ENCODE measurements around the gene RASSF8. TPM values are rescaled to one million over a fixed set of nuclear protein-coding genes. Genes with fewer than 3 reads are reported as not detected.
A peak's percentile ranks its signal among the peaks of the same experiment; 100 is the strongest.

Gene RASSF8
- total RNA-seq, 1 donor from 2014 or later = 45.3 TPM

DNA sequence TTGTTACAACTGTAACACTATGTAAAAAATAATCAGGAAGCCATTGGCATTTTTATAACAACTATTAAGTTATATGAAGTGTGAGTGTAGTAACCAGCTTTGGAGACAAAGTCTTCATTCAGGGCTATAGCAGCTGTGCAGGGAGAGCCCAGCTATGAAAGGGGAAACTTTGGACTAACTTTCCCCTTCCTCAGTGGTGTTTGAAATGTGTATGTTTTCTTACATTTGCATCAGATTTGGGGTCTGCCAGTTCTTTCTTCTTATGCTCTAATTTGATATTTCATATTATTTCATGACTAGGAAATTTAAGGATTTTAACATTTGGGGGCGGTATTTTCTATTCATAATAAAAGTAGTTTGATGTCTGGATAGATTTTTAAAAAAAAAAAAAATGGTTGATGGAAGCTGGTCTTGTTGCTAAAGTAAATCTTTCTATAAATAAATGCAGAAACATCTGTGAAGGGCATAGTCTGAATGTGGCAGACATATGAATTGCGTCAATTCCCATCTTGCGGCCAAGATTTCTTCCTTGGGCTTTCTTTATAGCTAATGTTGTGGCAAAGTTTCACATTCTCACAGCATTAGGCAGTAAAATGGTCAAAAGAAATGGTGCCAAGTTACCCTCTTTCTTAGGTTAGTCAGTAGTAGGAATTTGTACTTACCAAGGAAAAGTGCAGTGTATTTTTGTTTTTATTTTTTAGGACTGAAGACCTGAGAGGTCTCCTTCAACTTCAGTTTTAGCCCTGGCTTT lies 35.6 kb downstream of the RASSF8 start:
- peak; percentile 82 for DNase-seq

DNA sequence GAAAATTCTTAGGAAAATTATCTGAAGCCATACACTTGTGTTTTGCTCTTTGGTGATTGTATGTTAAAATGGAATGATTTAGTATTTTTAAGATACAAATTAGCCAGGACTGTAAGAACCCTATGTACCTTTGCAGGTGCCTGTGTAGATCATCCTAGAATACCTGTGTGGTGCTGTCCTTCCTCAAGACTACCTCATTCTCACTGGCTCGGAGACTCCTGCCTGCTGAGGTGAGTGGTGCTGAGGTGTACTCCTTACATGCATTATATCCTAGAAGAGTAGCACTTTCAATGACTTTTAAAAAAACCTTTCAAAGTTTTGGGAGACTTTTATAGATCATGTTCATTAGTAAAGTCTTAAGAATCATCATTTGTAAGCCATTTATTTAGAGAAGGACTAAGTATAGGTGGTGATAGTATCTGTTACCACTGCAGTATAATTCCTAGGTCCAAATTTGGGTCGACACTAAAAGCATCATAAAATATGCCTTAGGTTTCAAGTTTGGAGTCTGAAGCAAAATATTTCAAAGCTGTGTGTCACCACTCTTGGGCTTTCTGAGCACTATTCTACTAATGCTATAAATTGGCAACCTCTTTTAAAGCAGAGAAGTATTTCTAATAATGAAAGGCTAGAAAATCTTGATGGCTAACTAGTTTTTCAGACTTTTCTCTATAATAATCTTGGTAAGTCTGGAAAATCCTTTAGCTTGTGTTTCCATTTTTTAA lies 36.6 kb downstream of the RASSF8 start:
- DNase-seq = no peak

DNA sequence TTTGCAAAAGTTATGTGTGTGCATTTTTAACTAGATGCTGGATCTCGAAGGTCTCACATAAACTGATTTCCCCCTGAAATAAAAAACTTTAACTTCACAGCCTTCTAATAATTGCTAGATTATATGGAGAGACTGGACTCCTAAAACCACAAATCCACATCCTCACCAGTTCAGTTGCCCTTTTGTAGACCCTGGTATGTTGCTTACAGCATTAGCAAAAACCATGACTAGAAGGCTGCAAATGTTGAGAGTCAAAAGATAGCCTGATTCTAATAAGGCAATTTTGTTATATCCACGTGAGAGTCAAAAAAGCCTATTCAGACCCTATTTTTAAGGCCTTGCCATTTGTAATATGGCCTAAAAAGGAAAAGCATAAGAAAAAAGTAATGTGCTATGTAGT lies 37.4 kb downstream of the RASSF8 start:
- DNase-seq = no peak

DNA sequence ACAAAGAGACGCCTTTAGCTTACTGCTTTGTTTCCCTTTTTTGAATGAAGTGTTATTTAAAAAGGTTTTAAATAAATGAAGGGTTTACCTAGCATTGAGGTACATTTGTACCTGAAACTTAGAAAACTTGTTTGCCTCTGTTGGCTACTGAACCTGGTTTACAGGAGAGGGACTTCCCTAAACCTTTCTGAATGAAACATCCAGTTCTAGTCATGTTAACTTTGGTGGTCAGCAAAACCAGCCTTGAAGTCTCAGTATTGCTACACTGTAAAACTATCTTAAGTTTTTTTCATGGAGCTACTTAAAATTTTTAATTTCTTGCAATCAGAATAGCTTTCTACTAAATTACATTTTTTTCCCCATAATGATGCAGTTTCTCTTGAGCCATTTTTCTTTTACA lies 38.2 kb downstream of the RASSF8 start:
- no peak for DNase-seq

DNA sequence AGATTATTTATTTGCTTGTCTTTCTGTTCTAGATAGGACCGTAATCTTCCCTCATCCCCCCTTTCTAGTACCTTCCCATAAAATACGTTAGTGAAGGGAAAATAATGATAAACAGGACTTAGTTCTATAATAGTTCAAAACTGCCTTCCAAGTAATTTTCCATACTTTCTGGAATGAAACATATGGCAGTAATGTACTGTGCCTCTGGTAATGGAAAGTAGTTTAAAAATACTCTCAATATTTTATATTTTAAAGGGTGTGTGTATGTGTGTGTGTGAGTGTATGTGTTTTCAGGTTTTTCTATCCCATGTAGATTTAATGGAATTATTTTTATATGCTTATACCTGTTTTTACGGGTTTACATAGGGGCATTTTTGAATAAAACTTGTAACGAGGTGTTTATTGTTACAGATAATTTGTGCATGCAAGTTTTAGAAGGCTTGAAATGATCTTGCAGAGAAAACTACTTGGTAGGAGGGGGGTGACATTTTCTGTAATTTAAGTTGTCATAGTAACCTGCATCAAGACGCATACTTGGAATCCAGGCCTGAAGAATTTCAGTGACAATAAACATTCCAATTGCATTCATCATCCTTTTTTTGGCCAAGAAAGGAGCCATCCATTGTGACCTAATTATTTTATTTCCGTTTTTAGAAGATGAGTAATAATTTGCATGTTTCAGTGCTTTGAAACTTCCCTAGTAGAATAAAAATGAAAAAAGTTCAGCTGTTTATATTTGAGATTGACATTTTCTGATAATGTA lies 38.9 kb downstream of the RASSF8 start:
- DNase-seq = peak; percentile 88

DNA sequence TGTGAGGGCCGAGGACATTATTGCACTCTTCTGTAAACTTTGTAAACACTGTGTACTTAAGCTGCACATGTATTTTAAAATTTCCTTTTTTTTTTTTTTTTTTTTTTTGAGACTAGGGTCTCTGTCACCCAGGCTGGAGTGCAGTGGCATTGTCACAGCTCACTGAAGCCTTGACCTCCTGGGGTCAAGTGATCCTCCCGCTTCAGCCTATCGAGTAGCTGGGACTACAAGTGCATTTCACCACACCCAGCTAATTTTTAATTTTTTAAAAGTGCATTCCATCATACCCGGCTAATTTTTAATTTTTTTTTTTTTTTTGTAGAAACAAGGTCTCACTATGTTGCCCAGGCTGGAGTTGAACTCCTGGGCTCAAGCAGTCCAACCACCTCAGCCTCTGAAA lies 42.4 kb downstream of the RASSF8 start:
- DNase-seq = no peak

DNA sequence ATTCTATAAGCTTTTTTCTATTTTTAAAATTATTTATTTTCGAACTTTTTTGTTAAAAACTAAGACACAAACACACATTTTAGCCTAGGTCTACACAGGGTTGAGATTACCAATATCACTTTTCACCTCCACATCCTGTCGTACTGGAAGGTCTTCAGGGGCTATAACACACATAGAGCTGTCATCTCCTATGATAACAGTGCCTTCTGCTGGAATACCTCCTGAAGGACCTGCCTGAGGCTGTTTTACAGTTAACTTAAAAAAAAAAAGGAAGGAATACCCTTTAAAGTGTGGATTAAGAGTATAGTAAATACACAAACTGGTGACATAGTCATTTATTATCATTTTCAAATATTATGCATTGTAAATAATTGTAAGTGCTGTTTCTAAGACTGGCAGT lies 43.0 kb downstream of the RASSF8 start:
- no peak for DNase-seq

DNA sequence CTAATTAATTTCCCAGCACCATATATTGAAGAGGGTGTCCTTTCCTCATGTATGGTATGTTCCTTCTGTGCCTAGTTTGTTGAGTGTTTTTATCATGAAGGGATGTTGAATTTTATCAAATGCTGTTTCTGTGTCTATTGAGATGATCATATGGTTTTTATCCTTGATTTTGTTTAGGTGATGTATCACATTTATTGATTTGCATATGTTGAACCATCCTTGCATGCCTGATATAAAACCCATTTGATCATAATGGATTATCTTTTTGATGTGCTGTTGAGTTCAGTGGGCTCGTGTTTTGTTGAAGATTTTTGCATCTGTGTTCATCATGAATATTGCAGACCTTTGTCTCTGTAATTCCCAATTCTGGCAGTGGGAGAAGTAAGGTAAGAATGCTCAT lies 44.6 kb downstream of the RASSF8 start:
- DNase-seq = no peak

DNA sequence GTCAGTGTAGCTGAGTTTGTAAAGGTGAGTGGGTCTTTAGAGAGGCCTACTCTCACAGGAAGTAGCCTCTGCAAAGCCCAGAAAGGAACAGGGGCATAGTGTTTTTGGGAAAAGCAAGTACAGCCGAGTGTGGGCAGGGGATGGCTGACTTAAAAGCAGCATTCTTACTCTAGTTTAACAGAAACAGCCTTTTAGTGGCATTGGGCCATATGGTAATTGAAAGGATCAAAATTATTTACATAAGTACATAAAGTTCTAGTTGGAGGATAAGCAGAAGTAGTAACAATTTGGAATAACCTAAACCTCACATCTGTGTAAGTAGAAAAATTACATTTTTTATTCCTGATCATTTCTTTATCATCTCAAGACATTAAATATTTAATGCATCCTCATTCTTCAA lies 49.1 kb downstream of the RASSF8 start:
- no peak for DNase-seq

DNA sequence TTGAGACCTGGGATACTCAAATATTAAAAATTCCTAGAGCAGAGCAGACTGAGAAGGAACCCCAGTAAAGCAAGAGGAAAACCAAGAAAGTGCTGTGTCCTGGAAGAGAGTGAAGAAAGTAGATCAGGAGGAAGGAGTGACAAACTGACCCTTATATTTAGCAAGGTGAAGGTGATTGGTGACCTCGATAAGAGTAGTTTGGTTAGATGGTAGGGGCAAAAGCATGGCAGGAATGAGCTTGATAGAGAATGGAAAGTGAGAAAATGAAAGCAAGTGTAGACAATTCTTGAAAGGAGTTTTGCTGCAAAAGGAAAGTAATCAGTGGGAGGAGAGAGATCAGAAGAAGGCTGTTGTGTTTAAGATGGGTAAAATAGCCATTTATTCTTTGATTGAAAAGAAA lies 51.1 kb downstream of the RASSF8 start:
- no peak for DNase-seq

DNA sequence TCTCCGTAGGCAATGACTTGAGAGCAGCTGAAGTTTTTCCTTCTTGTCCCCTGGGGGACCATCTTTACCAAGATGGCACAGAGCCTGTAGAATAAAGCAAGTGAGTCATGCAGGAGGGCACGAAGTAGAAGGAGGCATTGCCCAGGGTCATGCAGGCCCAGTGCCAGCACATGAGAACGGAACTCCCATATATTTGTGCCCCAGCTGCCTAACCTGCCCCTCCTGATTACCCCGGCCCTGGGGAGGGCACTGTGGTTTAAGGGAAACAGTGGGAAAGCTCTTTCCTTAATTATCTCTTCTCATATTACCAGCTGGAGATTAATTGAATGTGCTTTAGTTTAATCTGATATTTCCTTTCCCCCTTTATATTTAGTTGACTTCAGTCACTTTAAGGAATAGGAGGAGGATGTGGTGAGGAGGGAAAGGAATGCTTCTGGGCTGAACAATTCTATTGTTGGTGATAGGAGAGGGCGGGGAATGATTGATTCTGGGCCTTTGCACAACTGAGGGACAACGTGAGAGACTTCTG lies 51.9 kb downstream of the RASSF8 start:
- no peak for DNase-seq

DNA sequence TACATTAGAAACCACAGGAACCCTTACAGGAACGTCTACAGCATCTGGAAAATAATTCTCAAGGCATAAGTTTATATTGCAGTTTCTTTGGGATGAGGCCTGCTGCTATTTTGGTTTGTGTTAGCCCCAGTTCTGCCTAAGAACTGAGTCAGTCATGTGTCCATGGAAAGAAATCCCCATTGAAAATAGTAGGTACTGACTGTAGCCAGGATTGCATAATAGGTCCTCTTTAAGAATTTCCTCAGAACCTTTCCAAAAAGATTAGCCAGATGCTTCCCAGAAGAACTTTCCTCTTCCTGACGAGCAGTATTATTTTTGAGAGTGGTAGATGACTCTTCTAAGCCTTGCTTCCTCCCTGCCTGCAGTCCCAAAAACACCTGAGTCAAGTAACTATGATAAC lies 52.6 kb downstream of the RASSF8 start:
- DNase-seq = peak; percentile 36

DNA sequence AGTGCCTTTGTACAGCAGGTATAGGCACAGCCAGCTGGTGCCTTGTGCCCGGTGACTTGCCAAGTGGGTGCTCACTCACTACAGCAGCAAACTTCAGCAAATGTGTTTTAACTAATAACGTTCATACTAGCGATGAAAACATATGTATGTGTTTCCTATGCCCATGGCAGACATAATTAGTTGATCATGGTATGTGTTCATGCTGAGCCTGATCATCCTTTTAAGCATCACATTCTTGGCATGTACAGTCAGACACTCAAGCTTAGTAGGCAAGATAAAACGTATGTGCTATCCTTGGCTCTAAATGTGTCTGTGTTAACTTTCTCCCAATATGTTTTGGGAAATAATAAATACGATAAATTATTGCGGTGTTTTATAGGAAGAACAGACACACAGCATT lies 55.6 kb downstream of the RASSF8 start:
- no peak for DNase-seq

DNA sequence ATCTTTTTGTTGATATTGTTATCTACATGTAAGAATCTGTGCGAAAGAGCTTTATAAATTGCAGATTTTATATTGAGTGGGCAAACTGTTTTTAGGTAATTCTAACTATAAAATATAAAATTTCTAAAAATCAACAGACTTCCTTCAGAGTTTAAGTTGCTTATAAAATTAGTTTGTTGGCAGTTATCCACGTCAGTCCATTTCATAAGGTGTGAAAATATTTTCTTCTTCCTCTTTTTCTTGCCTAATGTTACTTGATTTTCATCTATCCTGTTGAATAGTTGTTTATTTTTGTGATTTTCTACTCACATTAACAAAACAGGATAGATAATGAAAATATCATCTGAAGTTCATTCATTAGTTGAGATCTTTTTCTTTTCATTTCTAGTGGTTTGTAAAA lies 58.0 kb downstream of the RASSF8 start:
- DNase-seq = no peak

DNA sequence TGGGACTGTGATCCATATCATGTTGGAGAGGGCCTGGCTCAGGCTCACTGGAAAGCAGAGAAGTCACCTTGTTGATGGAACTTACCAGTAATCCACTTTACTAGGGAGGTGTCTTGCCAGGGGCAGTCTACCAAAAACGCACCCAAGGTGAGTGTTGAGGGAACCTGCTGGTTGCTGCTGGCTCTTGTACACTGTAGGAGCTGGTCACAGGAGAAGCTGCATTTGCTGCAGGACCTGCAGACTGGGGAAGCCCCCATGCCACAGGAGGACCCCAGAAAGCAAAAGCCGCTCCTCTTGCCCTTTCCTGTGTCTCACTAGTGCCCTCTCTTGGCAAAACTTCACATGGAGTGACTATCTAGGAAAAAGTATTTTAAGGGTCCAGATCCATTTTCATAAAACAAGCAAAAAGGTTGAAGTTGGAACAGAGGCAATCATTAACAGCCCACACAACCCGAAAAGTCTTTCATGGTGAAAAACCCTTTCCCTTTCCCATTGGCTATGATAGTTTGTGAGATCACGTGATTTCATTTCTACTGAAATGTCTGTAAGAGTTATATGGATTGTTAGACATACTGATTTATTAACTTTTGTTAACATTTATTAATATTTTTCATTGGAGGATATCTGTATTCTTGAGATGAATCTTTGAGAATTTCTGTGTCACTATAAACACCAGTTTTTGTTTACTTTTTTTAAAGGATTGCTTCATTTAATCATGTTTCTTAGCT lies 59.2 kb downstream of the RASSF8 start:
- no peak for DNase-seq

DNA sequence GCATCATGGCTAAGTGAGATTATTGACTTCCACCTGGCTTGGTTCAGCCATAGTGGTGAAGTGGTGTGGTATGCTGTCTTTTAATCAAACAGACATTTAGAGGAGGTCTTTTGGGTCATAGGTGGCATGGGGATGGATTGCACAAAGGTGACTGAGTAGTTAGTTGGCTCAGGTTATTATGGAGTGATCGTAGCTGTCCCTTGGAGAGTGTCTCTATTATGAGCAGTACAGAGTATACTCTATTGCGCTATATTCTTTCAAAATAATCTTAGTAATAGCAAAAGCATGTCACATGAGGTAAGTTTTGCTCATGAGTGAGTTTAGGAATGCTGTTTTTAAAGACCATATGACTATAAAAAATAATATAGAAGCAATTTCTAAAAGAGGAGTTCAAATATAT lies 60.4 kb downstream of the RASSF8 start:
- no peak for DNase-seq

DNA sequence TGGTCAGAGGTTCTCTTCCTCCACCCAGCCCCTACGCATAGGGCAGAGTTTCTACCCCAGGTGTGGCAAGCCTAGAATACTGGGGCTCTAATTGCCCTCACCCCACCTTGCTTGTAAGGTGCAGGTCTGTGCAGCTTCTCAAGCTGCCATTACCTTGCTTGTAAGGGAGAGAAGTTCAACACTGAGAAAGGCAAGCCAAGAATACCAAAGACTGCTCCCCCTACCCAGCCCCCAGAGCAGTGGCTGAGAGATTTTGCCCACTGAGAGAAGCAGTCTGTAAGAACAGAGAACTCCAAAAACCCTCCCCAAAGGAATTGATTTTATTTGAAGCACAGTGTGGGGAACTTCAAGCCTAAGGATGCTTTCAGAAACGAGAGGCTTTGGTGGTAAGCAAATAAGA lies 63.1 kb downstream of the RASSF8 start:
- DNase-seq = no peak

DNA sequence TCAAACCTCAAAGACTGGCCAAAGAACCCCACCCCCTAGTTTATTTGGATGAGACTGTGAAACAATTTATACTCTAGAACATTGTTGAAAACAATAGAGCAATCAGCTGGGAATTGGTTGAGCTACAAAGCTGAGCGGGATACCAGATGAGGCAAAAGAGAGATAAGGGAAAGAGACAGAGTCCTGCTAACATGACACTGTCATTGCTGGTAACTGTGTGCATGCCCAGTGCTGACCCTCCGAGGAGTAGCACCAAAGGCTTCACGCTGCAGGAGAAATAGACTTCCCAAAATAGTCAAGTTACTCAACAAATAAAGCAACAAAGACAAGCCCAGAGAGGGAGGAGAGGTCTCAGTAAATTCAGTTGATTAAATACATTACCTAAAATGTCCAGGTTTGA lies 63.6 kb downstream of the RASSF8 start:
- DNase-seq = no peak

DNA sequence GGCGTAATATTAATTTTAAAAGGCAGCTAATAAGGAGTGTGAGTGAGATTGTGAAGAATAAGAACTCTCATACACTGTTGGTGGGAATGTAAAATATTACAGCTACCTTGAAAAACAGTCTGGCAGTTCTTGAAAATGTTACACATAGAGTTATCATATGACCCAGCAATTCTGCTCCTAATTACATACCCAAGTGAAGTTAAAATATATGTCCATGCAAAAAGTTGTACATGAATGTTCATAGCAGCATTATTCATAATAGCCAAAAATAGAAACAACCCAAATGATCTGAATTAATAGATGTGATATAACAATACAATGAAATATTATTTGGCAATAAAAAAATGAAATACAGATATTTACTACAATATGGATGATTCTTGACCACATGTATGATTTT lies 68.2 kb downstream of the RASSF8 start:
- DNase-seq = no peak

DNA sequence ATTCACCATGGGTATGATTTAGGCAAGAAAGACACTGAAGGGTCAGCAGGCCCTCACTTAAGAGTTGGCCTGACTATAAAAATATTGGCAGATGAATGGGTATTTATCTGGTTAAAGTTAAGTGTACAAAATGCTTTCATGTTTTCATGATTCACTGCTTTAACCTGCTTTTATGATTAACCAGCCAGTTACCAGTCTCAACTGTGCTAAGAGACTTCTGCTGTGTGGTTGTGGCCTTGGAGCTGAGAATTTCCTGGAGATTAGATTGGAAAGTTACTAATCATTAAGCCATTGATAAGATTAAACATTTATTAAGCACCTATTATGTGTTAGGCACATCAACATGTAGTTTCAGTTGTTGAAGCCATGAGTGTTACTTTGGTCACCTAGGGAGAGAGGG lies 68.9 kb downstream of the RASSF8 start:
- DNase-seq = no peak

DNA sequence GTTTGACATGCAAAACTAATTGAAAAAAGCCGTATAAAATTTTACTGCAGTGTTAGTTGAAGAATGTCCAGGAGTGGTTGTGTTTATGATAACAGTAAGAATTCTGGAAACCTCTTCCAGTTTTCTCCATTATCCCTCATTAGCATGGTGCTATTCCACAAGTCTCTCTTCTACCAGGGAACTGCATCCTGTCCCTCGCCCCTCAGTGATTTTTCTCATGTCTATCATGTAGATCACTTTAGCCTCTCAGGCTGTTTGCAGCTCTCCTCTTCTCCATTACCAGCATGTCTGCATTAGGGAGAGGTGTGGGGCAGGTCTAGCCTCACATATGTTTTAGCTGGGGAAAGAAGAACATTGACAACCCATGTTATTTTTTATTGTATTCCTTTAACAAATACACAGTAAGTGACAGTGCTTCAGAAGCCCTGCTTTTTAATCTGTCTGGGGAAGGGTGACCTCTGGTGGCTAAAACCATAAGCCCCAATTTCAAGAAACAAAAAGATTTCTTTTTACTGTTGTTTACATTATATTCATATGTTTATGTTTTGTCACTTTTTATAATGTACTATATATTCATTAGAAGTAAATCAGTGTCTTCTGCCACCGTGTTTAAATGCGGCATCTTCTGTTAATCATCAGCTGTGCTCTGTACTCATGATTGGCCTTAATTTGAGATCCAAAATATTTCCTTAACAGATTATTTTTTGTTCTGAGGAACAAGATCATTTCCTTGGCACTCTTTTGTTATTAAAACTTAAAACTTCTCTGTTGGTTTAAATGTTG lies 70.7 kb downstream of the RASSF8 start:
- DNase-seq = peak; percentile 46

DNA sequence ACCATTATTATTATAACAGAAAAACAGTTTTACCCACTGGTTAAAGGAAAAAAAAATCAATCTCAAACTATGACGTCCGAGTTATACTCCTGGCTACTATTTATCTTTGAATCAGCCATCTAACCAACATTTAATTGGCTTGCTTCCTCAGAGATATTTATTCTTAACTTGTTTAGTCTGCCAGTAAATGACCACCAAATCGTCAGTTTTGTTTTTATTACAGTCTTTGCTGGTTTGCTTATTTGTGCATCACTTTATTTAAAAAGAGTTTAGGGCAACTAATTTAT lies 71.2 kb downstream of the RASSF8 start:
- no peak for DNase-seq
